DMS53 treated with DMSO at 0.1 percent for 48 hours (cell line): Measurements from ENCODE around the gene ROCK2.
"Not testable (repeated sequence)": the region's sequence is repeated elsewhere in the genome, so short reads cannot be mapped to it uniquely, and the experiment has no call there.

Experiments used
- DNase-seq: peaks from one replicate; lab custom pipeline; 2025; ENCODE audit not compliant: unreplicated experiment; lab: John Stamatoyannopoulos, UW

Gene ROCK2

GRCh38 chr2:11239666-11240462, 104.6 kb downstream of the ROCK2 start:
- DNase-seq, result no peak

- DNase-seq, result no peak
These were observed 105.3 kb downstream of the ROCK2 start for GRCh38 chr2:11239147-11239546.

GRCh38 chr2:11237122-11237521, 107.3 kb downstream of the ROCK2 start:
- no peak for DNase-seq

- no peak for DNase-seq
These were observed 108.1 kb downstream of the ROCK2 start for GRCh38 chr2:11236335-11236734.

- DNase-seq, result no peak
These were observed 108.9 kb downstream of the ROCK2 start for GRCh38 chr2:11235583-11235982.

GRCh38 chr2:11234309-11234708, 110.1 kb downstream of the ROCK2 start:
- DNase-seq, result no peak

- DNase-seq, result not testable (repeated sequence)
These were observed 113.2 kb downstream of the ROCK2 start for GRCh38 chr2:11231193-11231592.

GRCh38 chr2:11228692-11229091, 115.7 kb downstream of the ROCK2 start:
- no peak for DNase-seq

- no peak for DNase-seq
These were observed 116.8 kb downstream of the ROCK2 start for GRCh38 chr2:11227595-11227994.

- no peak for DNase-seq
These were observed 119.5 kb downstream of the ROCK2 start for GRCh38 chr2:11224887-11225286.

GRCh38 chr2:11222845-11223244, 121.6 kb downstream of the ROCK2 start:
- no peak for DNase-seq

GRCh38 chr2:11220445-11220844, 124.0 kb downstream of the ROCK2 start:
- DNase-seq, result no peak

- no peak for DNase-seq
These were observed 129.0 kb downstream of the ROCK2 start for GRCh38 chr2:11215407-11215806.

- DNase-seq, result no peak
These were observed 129.7 kb downstream of the ROCK2 start for GRCh38 chr2:11214770-11215169.

GRCh38 chr2:11213975-11214374, 130.5 kb downstream of the ROCK2 start:
- DNase-seq, result no peak

GRCh38 chr2:11213090-11213638, 131.3 kb downstream of the ROCK2 start:
- DNase-seq, result no peak

GRCh38 chr2:11212645-11213044, 131.8 kb downstream of the ROCK2 start:
- DNase-seq, result no peak

GRCh38 chr2:11208083-11208482, 136.4 kb downstream of the ROCK2 start:
- DNase-seq, result no peak

- DNase-seq, result peak; percentile 3
These were observed 141.0 kb downstream of the ROCK2 start for GRCh38 chr2:11203480-11203879.

GRCh38 chr2:11201969-11202368, 142.5 kb downstream of the ROCK2 start:
- no peak for DNase-seq

GRCh38 chr2:11200651-11201050, 143.8 kb downstream of the ROCK2 start:
- no peak for DNase-seq

- DNase-seq, result no peak
These were observed 148.2 kb downstream of the ROCK2 start for GRCh38 chr2:11196246-11196645.

GRCh38 chr2:11187731-11188130, 156.7 kb downstream of the ROCK2 start:
- no peak for DNase-seq
